HG03039 (cell line): ENCODE measurements around the gene TEAD2.

Source experiments
- ATAC-seq: cut with Tn5 transposase; IDR thresholded peaks from one replicate; pipeline ENCODE4 v1.9.1; 2021; ENCODE audit warnings: mild to moderate bottlenecking, moderate library complexity; ENCODE audit not compliant: unreplicated experiment

The TEAD2 gene

DNA sequence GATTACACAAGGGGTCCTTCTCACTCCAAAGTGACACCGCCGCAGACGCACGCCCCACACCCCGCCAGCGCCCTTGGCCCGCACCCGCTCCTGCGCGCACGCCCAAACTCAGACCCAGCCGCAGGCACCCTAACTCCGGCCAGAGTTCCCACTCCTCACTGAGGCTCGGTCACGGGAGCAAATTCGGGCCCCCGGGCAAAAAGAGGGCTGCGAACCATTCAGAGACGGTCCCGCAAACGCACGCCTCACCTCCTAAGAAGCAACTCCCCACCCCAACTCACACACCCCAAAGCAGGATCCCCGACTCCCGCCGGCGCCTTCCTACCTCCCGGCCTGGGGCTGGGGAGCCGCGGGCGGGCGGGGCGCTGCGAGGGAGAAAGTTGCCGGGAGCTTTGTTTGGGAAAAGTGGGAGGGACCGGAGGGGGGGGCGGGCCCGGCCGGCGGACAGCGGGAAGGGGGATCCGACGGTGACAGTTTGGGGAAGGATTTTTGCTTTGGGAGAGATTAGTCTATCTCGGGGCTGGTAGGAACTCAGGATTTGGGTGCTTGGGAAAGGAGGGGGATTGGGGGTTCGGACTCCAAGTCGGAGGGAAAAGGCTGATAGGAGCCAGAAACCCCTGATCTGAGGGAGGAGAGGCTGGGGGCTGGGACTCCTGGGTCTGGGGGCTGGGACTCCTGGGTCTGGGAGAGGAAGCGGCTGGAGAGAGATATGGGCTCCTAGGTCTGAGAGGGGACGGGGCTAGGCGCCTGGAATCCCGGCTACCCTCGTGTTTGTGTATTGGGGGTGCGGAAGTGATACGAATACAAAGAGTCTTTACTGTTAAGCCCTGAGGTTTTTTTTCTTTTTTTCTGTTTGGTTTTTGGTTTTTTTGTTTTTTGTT, at the start of gene TEAD2:
Gene TEAD2 (minus strand): TSS at position 369 of the 881 bp plus-strand sequence. CDS start 2,341 bp downstream, outside the sequence.
- ATAC-seq: no peak

DNA sequence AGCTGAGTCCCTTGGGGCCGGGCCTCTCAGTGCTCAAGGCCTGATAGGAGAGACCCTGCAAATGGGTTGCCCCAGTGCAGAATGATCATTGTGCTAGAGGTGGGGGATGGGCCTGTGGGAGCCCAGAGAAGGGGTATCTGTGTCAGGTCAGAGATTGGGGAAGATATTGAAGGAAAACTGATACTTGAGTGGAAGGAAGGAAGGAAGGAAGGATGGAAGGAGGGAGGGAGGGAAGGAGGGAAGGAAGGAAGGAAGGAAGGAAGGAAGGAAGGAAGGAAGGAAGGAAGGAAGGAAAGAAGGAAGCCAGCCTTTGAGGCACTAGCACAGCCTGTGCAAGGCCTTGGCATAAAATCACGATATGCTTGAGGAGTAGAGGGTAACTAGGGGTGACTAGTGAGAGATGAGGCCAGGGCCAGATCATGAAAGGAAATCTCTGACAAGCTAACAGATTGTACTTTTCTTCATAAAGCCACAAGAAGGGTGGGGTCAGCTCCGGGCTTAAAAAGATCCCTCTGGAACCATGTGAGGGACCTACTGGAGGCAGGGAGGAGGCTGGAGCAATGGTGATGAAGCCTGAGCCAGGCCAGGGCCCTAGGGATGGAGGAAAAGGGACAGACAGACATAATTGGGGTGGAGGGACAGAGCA, 49.6 kb upstream of the TEAD2 start:
- ATAC-seq: no peak

DNA sequence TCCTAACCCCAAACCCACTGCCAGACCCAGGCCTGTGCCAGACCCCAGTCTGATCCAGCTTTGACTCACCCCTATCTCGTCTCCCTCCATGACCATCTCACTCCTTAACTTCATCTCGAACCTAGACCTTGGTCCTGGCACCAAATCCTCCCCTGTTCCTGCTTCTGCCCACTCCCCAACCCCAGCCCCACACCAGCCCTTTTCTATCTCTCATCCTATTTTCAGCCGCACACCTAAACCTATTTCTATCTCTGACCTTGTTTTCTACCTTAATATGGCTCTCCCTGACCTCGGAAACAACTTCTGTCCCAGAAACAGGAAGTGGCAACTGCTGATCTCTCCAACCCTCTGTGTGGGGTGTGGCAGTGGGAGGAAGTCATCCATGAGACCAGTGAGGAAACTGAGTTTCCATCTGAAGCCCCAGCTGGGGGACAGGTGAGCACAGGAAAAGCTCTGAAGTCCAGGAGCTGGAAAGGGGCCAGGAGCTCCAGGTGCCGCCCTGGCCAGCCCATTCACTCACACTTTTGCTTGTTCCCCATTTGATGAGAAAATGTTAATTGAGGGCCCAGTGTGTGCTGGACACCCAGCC, 47.3 kb upstream of the TEAD2 start:
- ATAC-seq: no peak

DNA sequence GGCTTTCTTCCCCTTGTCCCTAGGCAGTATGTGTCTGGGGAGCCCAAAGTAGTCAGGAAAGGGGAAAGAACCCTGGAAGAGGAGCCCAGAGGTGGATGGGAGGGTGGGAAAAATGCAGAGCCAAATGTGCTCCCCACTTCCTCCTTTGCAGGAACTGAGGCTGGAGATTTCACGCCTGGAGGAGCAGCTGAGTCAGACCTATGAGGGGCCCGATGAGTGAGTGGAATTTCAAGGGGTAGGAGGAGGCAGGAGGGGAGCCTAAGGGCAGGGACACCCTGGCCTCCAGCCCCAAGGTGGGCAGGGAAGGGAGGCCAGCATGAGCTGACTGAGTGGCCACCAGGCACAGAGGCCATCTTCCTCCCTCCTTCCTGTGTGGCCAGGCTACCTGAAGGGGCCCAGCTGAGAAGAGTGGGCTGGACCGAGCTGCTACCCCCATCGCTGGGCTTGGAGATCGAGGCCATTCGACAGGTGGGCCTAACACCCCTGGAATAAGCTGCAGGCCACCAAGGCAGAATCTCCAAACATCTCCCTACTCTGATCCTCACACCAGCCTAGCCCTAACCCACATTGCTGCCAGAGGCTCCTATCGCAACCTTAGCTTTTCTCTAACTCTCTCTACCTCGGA, 46.7 kb upstream of the TEAD2 start:
- ATAC-seq: no peak

DNA sequence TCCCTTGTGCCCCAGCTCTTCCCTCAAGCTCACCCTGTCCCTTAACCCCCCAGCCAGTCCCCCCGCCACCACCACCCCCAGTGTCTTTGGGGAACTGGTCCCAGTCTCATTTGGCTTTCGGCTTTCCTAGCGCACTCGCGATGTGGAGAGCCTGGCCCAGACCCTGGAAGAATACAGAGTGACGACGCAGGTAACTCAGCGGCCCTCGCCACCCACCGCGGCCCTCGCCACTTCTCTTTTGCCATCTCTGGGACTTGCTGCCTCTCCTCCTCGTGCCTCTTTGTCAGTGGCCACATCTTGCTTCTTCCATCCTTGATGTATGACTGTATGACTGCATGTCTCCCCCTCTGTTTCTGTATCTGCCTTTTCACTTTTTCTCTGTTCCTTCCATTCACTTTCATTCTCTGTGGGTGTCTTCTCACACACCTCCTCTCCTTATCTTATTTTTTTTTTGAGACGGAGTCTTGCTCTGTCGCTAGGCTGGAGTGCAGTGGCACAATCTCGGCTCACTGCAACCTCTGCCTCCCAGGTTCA, 45.3 kb upstream of the TEAD2 start:
- no peak for ATAC-seq

DNA sequence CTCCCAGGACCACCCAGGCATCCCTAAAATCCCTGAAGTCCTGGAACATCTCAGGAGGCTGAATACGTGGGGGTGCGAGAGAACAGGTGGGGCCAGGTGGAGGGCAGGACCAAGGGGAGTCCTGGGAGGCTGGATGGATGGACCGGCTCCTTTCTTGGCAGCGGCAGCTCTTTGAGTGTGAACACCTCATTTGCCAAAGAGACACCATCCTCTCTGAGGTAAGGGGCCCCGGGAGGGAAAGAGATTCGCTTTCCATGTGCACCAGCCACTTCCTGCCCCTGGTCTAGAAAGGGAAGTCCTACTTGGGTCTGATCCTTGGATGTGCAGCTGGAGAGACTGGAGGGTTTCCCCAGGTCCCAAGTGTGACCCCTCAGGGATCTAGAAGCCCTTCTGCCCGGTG, 44.9 kb upstream of the TEAD2 start:
- no peak for ATAC-seq

DNA sequence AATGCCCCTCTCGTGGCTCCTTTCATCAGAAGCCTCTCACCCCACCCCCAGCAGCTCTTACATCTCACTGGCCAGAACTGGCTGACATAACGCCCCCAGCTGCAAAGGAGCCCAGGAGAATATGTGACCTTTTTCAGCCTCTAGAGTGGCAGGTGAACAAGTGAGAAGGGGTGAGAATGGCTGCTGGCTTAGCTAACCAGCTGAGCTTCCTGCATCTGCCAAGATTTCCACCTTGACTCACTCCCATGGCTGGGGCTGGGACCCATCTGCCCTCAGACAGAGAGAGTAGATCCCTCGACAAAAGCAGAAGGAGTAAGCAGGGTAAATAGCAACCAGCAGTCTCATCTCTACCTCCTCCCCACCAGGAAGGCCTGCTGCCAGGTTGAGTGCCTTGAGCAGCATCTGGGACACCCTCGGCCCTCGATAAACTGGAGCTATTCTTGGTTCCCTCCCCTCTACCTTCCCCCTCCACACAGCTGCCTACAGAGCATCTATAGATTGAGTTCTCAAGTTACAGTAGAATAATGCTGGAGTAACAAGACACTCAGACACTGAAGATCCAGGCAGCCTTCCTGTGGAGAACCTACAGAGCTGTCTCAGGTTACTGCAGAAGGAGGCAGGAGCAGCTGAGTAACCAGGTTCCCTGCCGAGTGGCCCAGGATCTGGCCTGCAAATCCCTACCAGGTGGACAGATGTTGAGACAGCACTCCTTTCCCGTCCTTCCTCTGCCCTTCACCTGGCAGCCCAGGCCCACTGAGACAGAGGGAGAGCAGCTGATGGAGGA, 41.4 kb upstream of the TEAD2 start:
- no peak for ATAC-seq

DNA sequence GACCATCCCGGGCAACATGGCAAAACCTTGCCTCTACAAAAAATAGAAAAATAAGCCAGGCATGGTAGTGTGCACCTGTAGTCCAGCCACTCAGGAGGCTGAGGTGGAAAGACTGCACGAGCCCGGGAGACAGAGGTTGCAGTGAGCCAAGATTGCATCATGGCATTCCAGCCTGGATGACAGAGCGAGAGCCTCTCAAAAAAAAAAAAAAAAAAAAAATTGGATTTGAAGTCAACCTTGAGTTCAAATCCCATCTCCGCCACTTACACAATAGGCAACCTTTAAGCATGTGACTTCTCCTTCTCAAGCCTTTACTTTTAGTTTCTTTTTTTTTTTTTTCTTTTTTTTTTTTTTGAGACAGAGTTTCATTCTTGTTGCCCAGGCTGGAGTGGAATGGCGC, 37.8 kb upstream of the TEAD2 start:
- no peak for ATAC-seq

DNA sequence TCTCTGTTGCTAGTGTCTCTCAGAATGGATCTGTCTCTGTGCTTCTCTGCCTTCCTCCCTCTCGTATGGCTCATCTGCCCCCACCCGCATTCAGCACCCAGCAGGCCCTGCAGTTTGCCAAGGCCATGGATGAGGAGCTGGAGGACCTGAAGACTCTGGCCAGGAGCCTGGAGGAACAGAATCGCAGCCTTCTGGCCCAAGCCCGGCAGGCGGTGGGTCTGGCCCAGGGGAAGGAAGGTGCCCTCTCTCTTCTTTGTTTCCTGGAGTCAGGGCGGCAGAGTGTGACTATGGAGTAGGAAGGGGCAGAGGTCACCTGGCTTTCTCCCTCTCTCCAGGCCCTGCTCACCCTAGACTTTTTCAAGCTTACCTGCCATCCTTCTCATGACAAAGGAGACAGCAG, 36.7 kb upstream of the TEAD2 start:
- ATAC-seq: no peak

DNA sequence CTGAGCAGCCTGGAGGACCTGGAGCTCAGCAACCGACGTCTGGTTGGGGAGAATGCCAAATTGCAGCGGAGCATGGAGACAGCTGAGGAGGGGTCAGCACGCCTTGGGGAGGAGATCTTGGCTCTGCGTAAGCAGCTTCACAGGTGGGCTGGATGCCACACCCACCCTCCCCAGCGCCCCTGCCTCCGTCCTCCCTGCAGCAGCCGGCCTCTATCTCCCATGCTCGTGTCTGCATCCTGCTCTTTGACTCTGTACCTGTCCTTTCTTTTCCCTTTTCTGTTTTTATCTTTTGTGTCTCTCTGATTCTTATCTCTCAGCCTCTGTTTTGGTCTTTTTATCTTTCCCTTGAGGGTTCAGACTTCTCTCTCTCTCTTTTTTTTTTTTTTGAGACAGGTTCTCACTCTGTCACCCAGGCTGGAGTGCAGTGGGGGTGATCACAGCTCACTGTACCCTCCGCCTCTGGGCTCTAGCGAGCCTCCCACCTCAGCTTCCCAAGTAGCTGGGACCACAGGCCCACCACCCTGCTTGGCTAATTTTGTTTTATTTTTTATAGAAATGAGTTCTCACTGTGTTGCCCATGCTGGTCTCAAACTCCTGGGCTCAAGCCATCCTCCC, 35.9 kb upstream of the TEAD2 start:
- no peak for ATAC-seq

DNA sequence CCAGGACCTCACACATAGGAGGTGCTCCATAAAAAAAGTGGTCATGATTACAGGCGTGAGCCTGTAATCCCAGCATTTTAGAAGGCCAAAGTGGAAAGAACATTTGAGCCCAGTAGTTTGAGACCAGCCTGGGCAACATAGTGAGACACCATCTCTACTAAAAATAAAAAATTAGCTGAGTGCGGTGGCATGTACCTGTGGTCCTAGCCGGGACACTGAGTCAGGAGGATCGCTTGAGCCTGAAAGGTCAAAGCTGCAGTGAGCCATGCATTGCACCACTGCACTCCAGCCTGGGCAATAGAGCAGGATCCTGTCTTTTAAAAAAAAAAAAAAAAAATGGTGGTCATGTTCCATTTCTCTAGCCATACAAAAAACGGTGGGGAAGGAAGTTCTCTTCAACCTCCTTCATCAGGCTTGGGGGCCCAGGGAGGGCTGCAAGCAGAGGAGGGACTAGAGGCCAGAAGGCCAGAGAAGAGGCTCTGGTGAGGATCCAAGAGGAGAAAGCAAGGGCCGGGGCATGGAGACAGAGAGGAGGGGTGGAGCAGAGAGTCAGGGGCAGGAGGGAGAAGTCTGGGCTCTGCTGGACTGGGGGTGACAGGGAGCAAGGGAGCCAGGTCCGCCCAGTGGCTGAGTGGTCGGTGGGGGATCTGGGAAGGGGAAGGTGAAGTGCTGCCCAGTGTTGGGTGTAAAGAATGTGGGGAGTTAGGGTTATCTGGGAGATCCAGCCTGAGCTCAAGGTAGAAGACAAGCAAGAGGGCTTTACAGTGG, 34.7 kb upstream of the TEAD2 start:
- ATAC-seq: no peak

DNA sequence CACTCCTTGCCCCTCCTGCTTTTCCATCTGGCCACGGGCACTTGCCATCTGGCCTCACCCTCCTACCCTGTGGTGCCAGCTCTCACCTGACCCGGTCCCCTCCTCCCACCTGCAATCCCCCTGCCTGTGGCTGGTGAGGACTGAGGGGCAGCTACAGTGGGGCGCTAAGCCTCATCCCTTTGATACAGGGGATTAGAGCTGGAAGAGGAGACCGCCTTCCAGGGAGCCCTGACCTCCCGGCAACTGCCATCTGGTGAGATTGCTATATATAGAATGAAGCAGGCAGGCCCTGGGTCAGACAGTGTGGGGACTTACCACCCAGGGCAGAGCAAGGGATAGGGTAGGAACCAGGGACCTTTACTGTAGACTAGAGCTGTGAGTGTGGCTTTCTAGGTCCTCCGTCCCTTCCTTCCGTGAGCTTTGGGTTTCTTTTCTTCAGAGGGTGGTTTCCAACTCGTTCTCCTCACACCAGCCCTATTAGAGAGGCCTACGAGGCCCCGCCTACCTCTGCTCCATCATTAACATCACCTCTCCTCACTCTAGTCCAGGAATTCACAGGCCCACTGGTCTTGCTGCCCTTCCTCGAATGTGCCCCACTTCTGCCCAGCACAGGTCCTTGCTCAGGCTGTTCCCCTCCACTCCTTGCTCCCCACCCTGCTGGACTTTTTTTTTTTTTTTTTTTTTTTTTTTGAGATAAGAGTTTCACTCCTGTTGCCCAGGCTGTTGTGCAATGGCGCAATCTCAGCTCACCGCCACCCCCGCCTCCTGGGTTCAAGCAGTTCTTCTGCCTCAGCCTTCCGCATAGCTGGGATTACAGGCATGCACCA, 33.6 kb upstream of the TEAD2 start:
- ATAC-seq: no peak

DNA sequence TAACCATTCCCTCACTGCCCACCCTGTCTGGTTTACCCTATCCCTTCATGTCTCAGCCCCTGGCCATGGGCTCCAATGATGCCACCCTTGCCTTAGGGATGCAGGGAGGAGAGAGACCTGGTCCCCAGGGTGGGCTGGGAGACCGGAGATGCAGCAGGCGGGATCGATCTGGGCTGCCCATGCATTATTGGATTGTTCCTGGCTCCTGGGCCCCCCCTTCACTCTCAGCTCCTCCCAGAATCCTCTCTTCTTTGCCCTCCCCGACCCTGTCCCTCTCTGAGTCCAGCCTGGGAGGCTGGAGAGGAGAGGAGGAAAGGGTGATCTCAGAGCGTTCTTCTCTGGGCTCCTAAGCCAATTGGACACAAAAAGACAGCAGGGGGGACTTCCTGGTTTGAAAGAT, 31.7 kb upstream of the TEAD2 start:
- no peak for ATAC-seq

DNA sequence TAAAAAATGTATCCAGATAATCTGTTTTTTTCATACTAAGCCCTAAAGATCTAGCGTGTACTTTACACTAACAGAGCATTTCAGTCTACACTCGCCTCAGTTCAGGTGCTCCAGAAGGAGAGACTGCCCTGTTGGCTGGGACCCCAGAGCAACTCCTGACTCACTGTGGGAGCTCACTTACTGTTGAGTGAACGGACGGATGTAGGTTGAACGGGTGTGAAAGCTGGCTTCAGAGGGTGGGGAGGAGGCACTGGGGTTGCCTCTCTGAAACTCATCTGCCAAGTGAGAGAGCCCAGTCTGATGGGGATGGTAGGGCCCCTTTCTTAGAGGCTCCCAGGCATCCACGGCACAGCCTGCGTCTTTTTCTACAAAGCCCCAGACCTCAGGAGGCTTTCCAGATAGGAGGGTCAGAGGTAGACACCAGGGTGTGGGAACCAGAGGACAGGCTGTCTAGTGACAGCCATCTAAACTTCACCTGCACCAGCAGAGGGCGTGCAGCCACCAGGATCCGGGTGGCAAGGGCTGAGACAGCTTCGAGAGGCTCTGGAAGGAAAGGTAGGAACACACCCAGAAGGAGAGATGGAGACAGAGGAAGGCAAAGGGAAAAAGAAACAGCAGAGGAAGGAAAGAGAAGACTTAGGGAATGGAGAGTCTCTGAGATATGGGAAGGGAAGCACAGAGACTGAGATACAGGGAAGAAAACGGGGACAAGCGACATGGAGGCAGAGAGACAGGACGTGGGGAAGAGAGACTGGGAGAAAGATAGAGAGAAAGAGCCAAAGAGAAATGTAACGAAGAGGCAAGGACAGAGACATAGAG, 29.6 kb upstream of the TEAD2 start:
- no peak for ATAC-seq

DNA sequence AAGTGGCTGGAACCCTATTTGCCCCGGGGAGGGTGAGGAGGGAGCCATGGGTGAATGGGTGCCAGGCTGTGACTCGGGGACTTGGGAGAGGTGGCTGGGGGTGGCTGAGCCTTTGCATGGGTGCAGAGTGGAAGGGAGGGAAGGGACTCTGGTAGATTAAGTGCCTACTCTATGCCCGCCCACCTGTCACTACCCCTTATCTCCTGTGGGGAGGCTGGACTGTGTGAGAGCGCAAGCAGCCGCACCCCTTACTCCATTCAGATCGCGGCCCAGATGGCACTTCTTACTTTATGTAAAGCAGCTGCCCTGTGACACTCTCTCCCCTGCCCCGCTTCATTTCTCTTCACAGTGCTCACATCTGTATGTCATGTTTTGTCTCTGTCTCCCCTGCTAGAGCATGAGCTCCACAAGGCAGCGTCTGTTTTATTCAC, 28.7 kb upstream of the TEAD2 start:
- ATAC-seq: no peak

DNA sequence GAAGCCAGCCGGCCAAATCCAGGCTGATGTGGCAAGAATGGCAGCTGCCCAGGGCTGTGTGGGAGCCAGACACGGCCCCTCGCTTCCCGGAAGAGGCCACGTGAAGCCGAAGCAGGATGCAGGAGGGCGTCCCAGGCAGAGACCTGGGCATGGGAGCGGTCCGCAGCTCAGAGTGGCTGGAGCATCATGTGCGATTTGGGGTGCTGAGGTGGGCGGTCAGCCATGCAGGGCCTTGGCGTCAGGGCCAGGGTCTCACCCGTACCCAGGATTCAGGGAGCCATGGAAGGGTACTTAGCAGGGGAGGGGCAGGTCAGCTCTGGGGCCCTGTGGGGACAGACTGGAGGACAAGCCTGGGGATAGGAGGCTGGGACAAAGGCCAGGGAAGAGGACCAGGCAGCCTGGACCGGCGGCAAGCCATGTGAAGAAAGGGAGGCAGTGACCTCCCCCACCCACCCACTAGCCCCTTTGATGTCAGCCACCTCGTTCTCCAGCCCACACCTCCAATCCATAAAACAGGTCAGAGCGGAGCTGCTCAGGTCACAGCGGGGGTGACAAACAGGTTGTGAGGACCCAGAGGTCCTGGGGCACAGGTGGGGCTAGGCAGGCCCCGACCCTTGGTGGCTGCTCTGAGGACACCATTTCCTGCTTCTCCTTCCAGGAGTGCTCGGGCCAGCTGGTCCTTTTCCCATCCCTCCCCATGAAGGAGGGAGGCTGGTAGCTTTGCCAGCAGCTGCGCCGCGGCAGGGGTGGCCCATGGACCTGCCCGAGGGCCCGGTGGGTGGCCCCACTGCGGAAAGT, 28.1 kb upstream of the TEAD2 start:
- ATAC-seq: no peak

DNA sequence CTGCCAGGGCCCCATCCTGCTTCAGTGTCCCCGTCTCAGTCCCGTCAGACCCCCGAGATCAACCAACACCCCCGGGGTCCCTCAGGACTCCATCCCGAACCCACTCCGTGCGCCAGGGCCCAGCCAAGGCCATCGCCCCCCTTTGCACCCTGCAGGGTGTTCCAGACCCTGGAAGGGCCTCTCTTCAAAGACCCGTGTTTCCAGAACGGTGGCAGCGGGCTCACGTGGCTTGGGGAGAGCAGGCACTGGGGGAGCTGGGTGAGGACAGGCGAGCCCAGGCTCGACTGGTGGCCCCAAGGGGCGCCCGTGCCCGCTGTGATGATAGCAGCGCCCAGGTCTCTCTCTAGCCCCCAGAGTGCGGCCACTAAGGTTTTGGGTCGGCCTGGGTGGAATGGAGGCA, 27.2 kb upstream of the TEAD2 start:
- no peak for ATAC-seq
